ENCODE measurements around the gene RCBTB1.
A peak's percentile ranks its signal among the peaks of the same experiment; 100 is the strongest.
"Not testable (repeated sequence)": the region's sequence is repeated elsewhere in the genome, so short reads cannot be mapped to it uniquely, and the experiment has no call there.

The RCBTB1 gene

GRCh38 chr13:49512578-49512977 lies 72.8 kb downstream of the RCBTB1 start:
- H3K27me3 Mint-ChIP-seq (ENCODE audit: low read depth), result no peaks in the 10 kb centered on the region
- H3K36me3 Mint-ChIP-seq (ENCODE audit: low read depth), result peaks cover 27% of the 10 kb centered on the region
- H3K4me3 Mint-ChIP-seq, result no peak overlapping the region
- no peaks in the 10 kb centered on the region for H3K9me3 Mint-ChIP-seq
- TF ChIP-seq CTCF (IDR thresholded peaks at IDR 0.05; ENCODE audit: unreplicated experiment in 3 of 3), result no peak
- H3K4me1 Mint-ChIP-seq, result no peaks in the 10 kb centered on the region
- no peak overlapping the region for H3K27ac Mint-ChIP-seq

- Mint-ChIP-seq H3K9me3 (no peaks in the 10 kb centered on the region), H3K4me1 (no peaks in the 10 kb centered on the region), H3K27me3 (ENCODE audit: low read depth) (no peaks in the 10 kb centered on the region), H3K4me3 (no peak overlapping the region), H3K27ac (no peak overlapping the region), H3K36me3 (ENCODE audit: low read depth) (peaks cover 8% of the 10 kb centered on the region)
- TF ChIP-seq CTCF (IDR thresholded peaks at IDR 0.05; ENCODE audit: unreplicated experiment in 3 of 3), result no peak
These were observed 81.4 kb downstream of the RCBTB1 start for GRCh38 chr13:49503951-49504350.

- Mint-ChIP-seq H3K4me3 (no peak overlapping the region), H3K4me1 (no peaks in the 10 kb centered on the region), H3K36me3 (ENCODE audit: low read depth) (peaks cover 8% of the 10 kb centered on the region), H3K27me3 (ENCODE audit: low read depth) (no peaks in the 10 kb centered on the region), H3K27ac (peak overlapping the region in 1 of 3 experiments; percentile 33), H3K9me3 (no peaks in the 10 kb centered on the region)
- no peak for TF ChIP-seq CTCF (IDR thresholded peaks at IDR 0.05; ENCODE audit: unreplicated experiment in 3 of 3)
These were observed 82.4 kb downstream of the RCBTB1 start for GRCh38 chr13:49502954-49503353.

- Mint-ChIP-seq H3K4me3 (no peak overlapping the region), H3K27ac (no peak overlapping the region), H3K27me3 (ENCODE audit: low read depth) (no peaks in the 10 kb centered on the region), H3K9me3 (no peaks in the 10 kb centered on the region), H3K4me1 (no peaks in the 10 kb centered on the region), H3K36me3 (ENCODE audit: low read depth) (peaks cover 4% of the 10 kb centered on the region)
- TF ChIP-seq CTCF (IDR thresholded peaks at IDR 0.05; ENCODE audit: unreplicated experiment in 3 of 3), result no peak
These were observed 85.3 kb downstream of the RCBTB1 start for GRCh38 chr13:49499889-49500660.

GRCh38 chr13:49498206-49498605 lies 87.2 kb downstream of the RCBTB1 start:
- no peaks in the 10 kb centered on the region for H3K27me3 Mint-ChIP-seq (ENCODE audit: low read depth)
- H3K9me3 Mint-ChIP-seq, result no peaks in the 10 kb centered on the region
- no peaks in the 10 kb centered on the region for H3K4me1 Mint-ChIP-seq
- no peak overlapping the region for H3K4me3 Mint-ChIP-seq
- peaks cover 2% of the 10 kb centered on the region for H3K36me3 Mint-ChIP-seq (ENCODE audit: low read depth)
- no peak for TF ChIP-seq CTCF (IDR thresholded peaks at IDR 0.05; ENCODE audit: unreplicated experiment in 3 of 3)
- H3K27ac Mint-ChIP-seq, result peak overlapping the region in 1 of 3 experiments; percentile 76

GRCh38 chr13:49497272-49497671 lies 88.1 kb downstream of the RCBTB1 start:
- peak overlapping the region; percentile 33 to 91 (median 76) for H3K27ac Mint-ChIP-seq
- H3K9me3 Mint-ChIP-seq, result no peaks in the 10 kb centered on the region

GRCh38 chr13:49496837-49497236 lies 88.5 kb downstream of the RCBTB1 start:
- not testable (repeated sequence) for H3K27me3 Mint-ChIP-seq (ENCODE audit: low read depth); H3K4me1 Mint-ChIP-seq; H3K36me3 Mint-ChIP-seq (ENCODE audit: low read depth); H3K9me3 Mint-ChIP-seq
- Mint-ChIP-seq H3K27ac (peak overlapping the region; percentile 76 to 97 (median 91)), H3K4me3 (peak overlapping the region; percentile 80 to 88 (median 84))

More at GRCh38 chr13:49497272-49497671, 88.1 kb downstream of the RCBTB1 start:
- no peak for TF ChIP-seq CTCF (IDR thresholded peaks at IDR 0.05; ENCODE audit: unreplicated experiment in 3 of 3)
- no peaks in the 10 kb centered on the region for H3K4me1 Mint-ChIP-seq
- H3K36me3 Mint-ChIP-seq (ENCODE audit: low read depth), result peaks cover 6% of the 10 kb centered on the region
- peak overlapping the region; percentile 80 to 88 (median 84) for H3K4me3 Mint-ChIP-seq
- no peaks in the 10 kb centered on the region for H3K27me3 Mint-ChIP-seq (ENCODE audit: low read depth)
